OCI-LY7 (cell line): ENCODE data around the gene SECISBP2. TPM values are rescaled to one million over a fixed set of nuclear protein-coding genes. Genes with fewer than 3 reads are reported as not detected.

Experiments
- BruUV-seq: library from RNA; stranded (reverse); fragments of 400-500 nt; replicated peaks from 2 replicates; lab custom pipeline; 2021; lab: Mats Ljungman, UMichigan
- CTCF ChIA-PET: fragments of 300-600 bp; sonication (Branson Sonifier 250); formaldehyde crosslinking; loops from one replicate; lab custom pipeline; 2022; ENCODE audit warnings: antibody characterized with exemption; ENCODE audit not compliant: unreplicated experiment; lab: Charles Lee
- POLR2A ChIA-PET: fragments of 300-600 bp; sonication (Branson Sonifier 250); formaldehyde crosslinking; loops from one replicate; lab custom pipeline; 2022; ENCODE audit warnings: antibody characterized with exemption; lab: Charles Lee
- DNase-seq: peaks from one replicate; pipeline ENCODE4 v3.0.0-alpha.2; 2015; ENCODE audit warnings: low spot score
- H2AFZ ChIP-seq: fragments of 200-600 bp; sonication (generic), shearing (Covaris generic); 2 replicates; pipeline ENCODE4 v1.6.1; 2014; ENCODE audit warnings: mild to moderate bottlenecking, antibody characterized with exemption, low read length, moderate library complexity
- H3K27ac ChIP-seq: fragments of 200-600 bp; sonication (generic); 2 replicates; pipeline ENCODE4 v1.5.1; 2014; ENCODE audit warnings: mixed run types, low read depth, mild to moderate bottlenecking, moderate library complexity, low read length, inconsistent platforms; ENCODE audit not compliant: poor library complexity, severe bottlenecking
- H3K36me3 ChIP-seq: fragments of 200-600 bp; sonication (generic); 2 replicates; pipeline ENCODE4 v1.6.1; 2014; ENCODE audit warnings: mild to moderate bottlenecking, antibody characterized with exemption, low read length, moderate library complexity, mixed read lengths; ENCODE audit not compliant: insufficient read depth
- H3K4me1 ChIP-seq: fragments of 200-600 bp; sonication (generic); 2 replicates; pipeline ENCODE4 v1.5.1; 2014; ENCODE audit warnings: mild to moderate bottlenecking, low read length; ENCODE audit not compliant: insufficient read depth, poor library complexity, severe bottlenecking
- H3K4me2 ChIP-seq: fragments of 200-600 bp; sonication (generic); 2 replicates; pipeline ENCODE4 v1.6.1; 2014; ENCODE audit warnings: mild to moderate bottlenecking, low read length
- H3K4me3 ChIP-seq: fragments of 200-600 bp; sonication (generic); 2 replicates; pipeline ENCODE4 v1.5.1; 2014; ENCODE audit warnings: mild to moderate bottlenecking, low read depth, low read length; ENCODE audit not compliant: poor library complexity, severe bottlenecking
- H3K79me2 ChIP-seq: fragments of 200-600 bp; sonication (generic); 2 replicates; pipeline ENCODE4 v1.6.1; 2016; ENCODE audit warnings: low read depth, mild to moderate bottlenecking, low read length, moderate library complexity, mixed read lengths; ENCODE audit not compliant: insufficient read depth
- H3K9me2 ChIP-seq: fragments of 200-600 bp; sonication (generic); 2 replicates; pipeline ENCODE4 v1.6.1; 2016; ENCODE audit warnings: mild to moderate bottlenecking, low read length, mixed read lengths; ENCODE audit not compliant: insufficient read depth
- H3K9me3 ChIP-seq: fragments of 200-600 bp; sonication (generic); 2 replicates; pipeline ENCODE4 v1.6.1; 2014; ENCODE audit warnings: mild to moderate bottlenecking, mixed run types, low read length, mixed read lengths
- H4K20me1 ChIP-seq: fragments of 200-600 bp; sonication (generic); 2 replicates; pipeline ENCODE4 v1.6.1; 2014; ENCODE audit warnings: mild to moderate bottlenecking, antibody characterized with exemption, low read length, moderate library complexity, mixed read lengths; ENCODE audit not compliant: insufficient read depth
- CTCF ChIP-seq: fragments of 200-600 bp; sonication (generic); conservative IDR thresholded peaks from 2 replicates; pipeline ENCODE4 v1.5.1; 2014; ENCODE audit warnings: mild to moderate bottlenecking, antibody characterized with exemption, low read length, moderate library complexity, mixed read lengths
- EZH2phosphoT487 ChIP-seq: fragments of 200-600 bp; sonication (generic); IDR thresholded peaks from 2 replicates; pipeline ENCODE4 v1.6.1; 2018; ENCODE audit warnings: low read depth, borderline replicate concordance, mild to moderate bottlenecking, mixed run types, antibody characterized with exemption, low read length, moderate library complexity, mixed read lengths
- intact Hi-C: fragments of 100-400 bp; cut with micrococcal nuclease; formaldehyde crosslinking; loops from one replicate; pipeline ENCODE4 v1.10.0; 2022; ENCODE audit not compliant: unreplicated experiment
- total RNA-seq, 2 experiments: library from RNA; depleted of rRNA in 1 of 2; stranded (reverse); fragments of >200 nt in 1 of 2; shearing (Covaris generic) in 1 of 2; gene quantifications; 2 replicates each; pipeline ENCODE4 v1.2.3, GENCODE V29; 2014 to 2022

SECISBP2 gene
- total RNA-seq, 2 experiments from 2014 or later: 77.6 to 85.5 TPM

DNA sequence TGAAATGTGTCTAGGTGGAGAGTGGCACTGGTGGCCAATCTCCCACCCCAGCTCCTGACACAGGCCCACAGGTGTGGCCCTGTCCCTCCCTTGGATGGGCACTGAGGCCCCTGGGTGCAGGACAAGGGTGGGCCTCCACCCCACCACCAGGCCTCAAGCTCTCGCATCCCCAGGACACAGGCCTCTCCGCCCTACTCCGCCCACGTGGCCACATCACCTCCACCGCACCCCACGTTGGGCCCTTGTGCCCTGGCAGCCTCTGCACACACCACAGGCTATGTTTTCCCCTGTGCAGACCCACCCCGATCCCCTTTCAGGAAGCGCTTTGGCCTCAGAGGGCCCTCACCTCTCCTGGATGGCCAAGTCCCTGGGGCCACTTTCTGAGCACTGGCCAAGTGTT lies 54.7 kb downstream of the SECISBP2 start:
- H3K4me3 ChIP-seq: no peak overlapping the region
- H3K36me3 ChIP-seq: no peaks in the 10 kb centered on the region
- H2AFZ ChIP-seq: no peak overlapping the region
- no peaks in the 10 kb centered on the region for H3K9me2 ChIP-seq
- no peaks in the 10 kb centered on the region for H3K79me2 ChIP-seq
- no peaks in the 10 kb centered on the region for H3K9me3 ChIP-seq
- no TSS peak for BruUV-seq
- no peak overlapping the region for H3K27ac ChIP-seq
- ChIA-PET CTCF (no interaction called here), POLR2A (no interaction called here)
- peaks cover 6% of the 10 kb centered on the region for H3K4me1 ChIP-seq
- H3K4me2 ChIP-seq: no peak overlapping the region
- H4K20me1 ChIP-seq: no peaks in the 10 kb centered on the region
- no peak for DNase-seq
- intact Hi-C loops: no loop called here
- TF ChIP-seq CTCF (no peak), EZH2phosphoT487 (no peak)

DNA sequence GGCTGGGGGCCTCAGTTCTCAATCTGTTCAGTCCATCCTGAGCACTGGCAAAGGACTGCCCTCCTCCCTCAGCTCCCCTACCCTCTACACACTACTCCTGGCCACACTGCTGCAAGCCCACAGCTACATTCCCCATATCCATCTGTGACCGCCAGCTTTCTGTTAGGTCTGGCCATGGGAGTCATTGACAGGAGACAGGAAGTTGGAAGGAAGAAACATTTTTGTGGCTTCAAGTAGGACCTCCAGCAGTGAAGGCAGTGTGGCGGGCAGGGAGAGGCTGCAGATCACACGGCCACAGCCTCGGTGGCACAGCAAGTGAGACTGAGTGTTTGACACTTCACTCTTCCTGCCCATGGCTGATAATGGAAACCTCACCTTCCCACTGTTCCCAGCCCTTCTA lies 55.9 kb downstream of the SECISBP2 start:
- POLR2A ChIA-PET: no interaction called here
- Histone ChIP-seq H4K20me1 (no peaks in the 10 kb centered on the region), H3K9me3 (no peaks in the 10 kb centered on the region), H2AFZ (no peak overlapping the region), H3K4me2 (no peak overlapping the region), H3K9me2 (no peaks in the 10 kb centered on the region), H3K36me3 (no peaks in the 10 kb centered on the region), H3K4me3 (no peak overlapping the region), H3K79me2 (no peaks in the 10 kb centered on the region), H3K4me1 (peaks cover 6% of the 10 kb centered on the region), H3K27ac (no peak overlapping the region)
- CTCF ChIA-PET: interaction anchor here (1.8 kb wide), 1 partner anchor 174 kb away, joined by 5 read pairs; no protein-coding TSS in a partner anchor
- BruUV-seq: no TSS peak
- TF ChIP-seq CTCF: no peak
- TF ChIP-seq EZH2phosphoT487: no peak
- intact Hi-C loops: no loop called here
- no peak for DNase-seq

GRCh38 chr9:89375191-89375760 lies 57.0 kb downstream of the SECISBP2 start:
- ChIA-PET CTCF (interaction anchor here (1.0 to 1.8 kb wide), 2 partner anchors 33 to 173 kb away, joined by 5 read pairs; no protein-coding TSS in a partner anchor), POLR2A (interaction anchor here (0.6 kb wide), 1 partner anchor 374 kb away, joined by 3 read pairs; no protein-coding TSS in a partner anchor)
- intact Hi-C loops: no loop called here
- DNase-seq: peak; percentile 33
- no peaks in the 10 kb centered on the region for H4K20me1 ChIP-seq
- H3K36me3 ChIP-seq: no peaks in the 10 kb centered on the region
- H3K9me3 ChIP-seq: no peaks in the 10 kb centered on the region
- H3K79me2 ChIP-seq: no peaks in the 10 kb centered on the region
- no peaks in the 10 kb centered on the region for H3K9me2 ChIP-seq
- H2AFZ ChIP-seq: no peak overlapping the region
- TF ChIP-seq CTCF (peak; percentile 40; the same call in 1 of the 2 replicates), EZH2phosphoT487 (no peak)
- H3K4me2 ChIP-seq: no peak overlapping the region
- H3K4me3 ChIP-seq: no peak overlapping the region
- H3K27ac ChIP-seq: no peak overlapping the region
- peaks cover 6% of the 10 kb centered on the region for H3K4me1 ChIP-seq
- no TSS peak for BruUV-seq
